H9 (cell line): ENCODE data around the gene EBP. TPM values are rescaled to one million over a fixed set of nuclear protein-coding genes. Genes with fewer than 3 reads are reported as not detected.

Experiments used
- DNase-seq: peaks from one replicate; pipeline ENCODE4 v3.0.0-alpha.2; 2017
- H2AFZ ChIP-seq: one replicate; pipeline ENCODE4 v1.6.1; 2013; ENCODE audit warnings: mild to moderate bottlenecking, low read length, control low read depth, moderate library complexity
- H2AK5ac ChIP-seq: 2 replicates; pipeline ENCODE4 v1.6.1; 2013; ENCODE audit warnings: low read length, control low read depth, mixed read lengths; ENCODE audit not compliant: insufficient read length
- H2BK120ac ChIP-seq: one replicate; pipeline ENCODE4 v1.6.1; 2013; ENCODE audit warnings: low read depth, mild to moderate bottlenecking, low read length, control low read depth, inconsistent platforms; ENCODE audit not compliant: poor library complexity, severe bottlenecking
- H2BK12ac ChIP-seq: 2 replicates; pipeline ENCODE4 v1.6.1; 2013; ENCODE audit warnings: low read length, control low read depth, mixed read lengths, low read depth; ENCODE audit not compliant: insufficient read length
- H2BK15ac ChIP-seq: 2 replicates; pipeline ENCODE4 v1.6.1; 2013; ENCODE audit warnings: low read depth, low read length, control low read depth
- H2BK20ac ChIP-seq: one replicate; pipeline ENCODE4 v1.6.1; 2013; ENCODE audit warnings: low read depth, mild to moderate bottlenecking, low read length, control low read depth, inconsistent platforms; ENCODE audit not compliant: poor library complexity, severe bottlenecking
- H2BK5ac ChIP-seq: 2 replicates; pipeline ENCODE4 v1.6.1; 2013; ENCODE audit warnings: low read length, control low read depth, mixed read lengths; ENCODE audit not compliant: insufficient read length
- H3K14ac ChIP-seq: 2 replicates; pipeline ENCODE4 v1.6.1; 2013; ENCODE audit warnings: low read length, control low read depth; ENCODE audit not compliant: insufficient read depth
- H3K18ac ChIP-seq: 2 replicates; pipeline ENCODE4 v1.6.1; 2013; ENCODE audit warnings: low read depth, mild to moderate bottlenecking, mixed read lengths, low read length, control low read depth; ENCODE audit not compliant: insufficient read length
- H3K23ac ChIP-seq: 2 replicates; pipeline ENCODE4 v1.6.1; 2013; ENCODE audit warnings: low read length, control low read depth, mixed read lengths, low read depth; ENCODE audit not compliant: insufficient read length
- H3K23me2 ChIP-seq: 2 replicates; pipeline ENCODE4 v1.6.1; 2013; ENCODE audit warnings: low read depth, mild to moderate bottlenecking, mixed read lengths, low read length, control low read depth; ENCODE audit not compliant: insufficient read length, poor library complexity, severe bottlenecking
- H3K27ac ChIP-seq: 2 replicates; pipeline ENCODE4 v1.5.1; 2013; ENCODE audit warnings: low read length, control low read depth, mixed read lengths, low read depth; ENCODE audit not compliant: insufficient read length
- H3K27me3 ChIP-seq: 2 replicates; pipeline ENCODE4 v1.6.1; 2013; ENCODE audit warnings: low read length, control low read depth, inconsistent platforms; ENCODE audit not compliant: insufficient read depth
- H3K4ac ChIP-seq: 2 replicates; pipeline ENCODE4 v1.6.1; 2013; ENCODE audit warnings: low read depth, mild to moderate bottlenecking, control low read depth, inconsistent platforms, low read length, moderate library complexity
- H3K4me1 ChIP-seq: 2 replicates; pipeline ENCODE4 v1.6.1; 2013; ENCODE audit warnings: low read length, control low read depth, inconsistent platforms; ENCODE audit not compliant: insufficient read depth
- H3K4me2 ChIP-seq: 2 replicates; pipeline ENCODE4 v1.6.1; 2013; ENCODE audit warnings: low read length, control low read depth, mixed read lengths; ENCODE audit not compliant: insufficient read length, insufficient read depth
- H3K56ac ChIP-seq: 2 replicates; pipeline ENCODE4 v1.6.1; 2013; ENCODE audit warnings: low read depth, mild to moderate bottlenecking, mixed read lengths, low read length, control low read depth; ENCODE audit not compliant: insufficient read length
- H3K79me1 ChIP-seq: 2 replicates; pipeline ENCODE4 v1.6.1; 2013; ENCODE audit warnings: low read depth, mild to moderate bottlenecking, moderate library complexity, low read length, control low read depth, inconsistent platforms; ENCODE audit not compliant: insufficient read depth, poor library complexity, severe bottlenecking
- H3K79me2 ChIP-seq: 2 replicates; pipeline ENCODE4 v1.6.1; 2013; ENCODE audit warnings: low read length, control low read depth, inconsistent platforms; ENCODE audit not compliant: insufficient read depth
- H3K9ac ChIP-seq: 2 replicates; pipeline ENCODE4 v1.6.1; 2013; ENCODE audit warnings: low read length, control low read depth, mixed read lengths; ENCODE audit not compliant: insufficient read length; ENCODE audit errors: extremely low read depth
- H3K9me3 ChIP-seq: one replicate; pipeline ENCODE4 v1.6.1; 2013; ENCODE audit warnings: low read depth, low read length, inconsistent platforms; ENCODE audit not compliant: control insufficient read depth
- H3T11ph ChIP-seq: one replicate; pipeline ENCODE4 v1.6.1; 2013; ENCODE audit warnings: mild to moderate bottlenecking, low read length, control low read depth, inconsistent platforms
- H4K20me1 ChIP-seq: one replicate; pipeline ENCODE4 v1.6.1; 2013; ENCODE audit not compliant: control insufficient read depth, insufficient read length, insufficient read depth
- H4K5ac ChIP-seq: 2 replicates; pipeline ENCODE4 v1.6.1; 2013; ENCODE audit warnings: low read depth, mild to moderate bottlenecking, mixed read lengths, low read length, control low read depth; ENCODE audit not compliant: insufficient read length
- H4K8ac ChIP-seq: replicated peaks from 2 replicates; pipeline ENCODE4 v1.6.1; 2013; ENCODE audit warnings: low read length, control low read depth, mixed read lengths, low read depth; ENCODE audit not compliant: insufficient read length
- H4K91ac ChIP-seq: 2 replicates; pipeline ENCODE4 v1.6.1; 2013; ENCODE audit warnings: low read depth, mild to moderate bottlenecking, moderate library complexity, mixed read lengths, low read length, control low read depth; ENCODE audit not compliant: insufficient read length
- H3K27ac Mint-ChIP-seq, 3 experiments: 2 replicates in 2 of 3; 3 replicates in 1 of 3; pipeline ENCODE4 v1.8.0; 2020 to 2021; ENCODE audit warnings: mixed read lengths in 3 of 3, mild to moderate bottlenecking in 1 of 3, moderate library complexity in 1 of 3
- H3K27me3 Mint-ChIP-seq: 2 replicates; pipeline ENCODE4 v1.8.0; 2021; ENCODE audit warnings: low read depth, mild to moderate bottlenecking, moderate library complexity, mixed read lengths
- H3K36me3 Mint-ChIP-seq, 3 experiments: 2 replicates in 2 of 3; 3 replicates in 1 of 3; pipeline ENCODE4 v1.8.0; 2020 to 2021; ENCODE audit warnings: low read depth in 3 of 3, mixed read lengths in 3 of 3; ENCODE audit not compliant: insufficient read depth in 1 of 3
- H3K4me1 Mint-ChIP-seq, 2 experiments: 2 replicates each; pipeline ENCODE4 v1.8.0; 2020; ENCODE audit warnings: mixed read lengths in 2 of 2
- H3K4me3 Mint-ChIP-seq, 2 experiments: 2 replicates in 1 of 2; 3 replicates in 1 of 2; pipeline ENCODE4 v1.8.0; 2020 to 2021; ENCODE audit warnings: mild to moderate bottlenecking in 2 of 2, mixed read lengths in 2 of 2, moderate library complexity in 1 of 2
- H3K9me3 Mint-ChIP-seq, 2 experiments: 2 replicates in 1 of 2; 3 replicates in 1 of 2; pipeline ENCODE4 v1.8.0; 2020; ENCODE audit warnings: mild to moderate bottlenecking in 2 of 2, mixed read lengths in 2 of 2, moderate library complexity in 1 of 2
- CTCF ChIP-seq: fragments of 200-600 bp; sonication (generic); conservative IDR thresholded peaks from 3 replicates; pipeline ENCODE4 v1.8.0; 2021; ENCODE audit warnings: antibody characterized with exemption, mild to moderate bottlenecking
- WGBS: extraction: QIAGEN DNeasy Blood & Tissue Kit; methylation state at CpG from one replicate; pipeline ENCODE4 v1.1.7; 2013; ENCODE audit warnings: missing lambda C conversion rate, low lambda C conversion rate, mixed read lengths; ENCODE audit not compliant: insufficient read length; ENCODE audit errors: extremely low coverage; 5-methylcytosine and 5-hydroxymethylcytosine counted together
- total RNA-seq: library from RNA; stranded (reverse); gene quantifications from 2 replicates; pipeline ENCODE4 v1.2.1, GENCODE V29; 2021

EBP gene
- total RNA-seq, 1 experiment from 2014 or later = 117 TPM

DNA sequence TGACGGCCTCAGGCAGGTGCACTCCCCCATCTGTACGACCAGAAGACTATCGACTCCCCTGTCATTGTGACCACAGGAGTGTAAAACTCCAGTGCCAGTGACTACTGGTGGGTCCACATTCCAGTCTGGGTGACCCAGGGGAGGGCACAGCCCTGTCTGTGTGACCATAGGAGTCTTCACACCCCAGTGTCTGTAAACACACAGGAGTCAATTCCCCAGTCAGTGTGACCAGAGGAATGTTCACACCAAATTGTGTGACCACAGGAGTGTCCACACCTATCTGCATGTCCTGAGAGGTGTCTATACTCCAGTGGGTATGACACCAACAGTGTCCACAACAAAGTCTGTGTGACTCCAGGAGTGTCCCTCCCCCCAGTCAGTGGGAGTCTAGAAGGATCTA, 33.6 kb upstream of the EBP start:
- H3K27ac ChIP-seq = no peak overlapping the region
- H2AFZ ChIP-seq = no peak overlapping the region
- no peak for TF ChIP-seq CTCF
- no peak overlapping the region for H3T11ph ChIP-seq
- no peak overlapping the region for H2BK120ac ChIP-seq
- H3K79me1 ChIP-seq = no peaks in the 10 kb centered on the region
- no peak overlapping the region for H3K23ac ChIP-seq
- no peaks in the 10 kb centered on the region for H3K79me2 ChIP-seq
- H3K14ac ChIP-seq = no peak overlapping the region
- no peak overlapping the region for H2BK15ac ChIP-seq
- Mint-ChIP-seq H3K9me3 (peaks cover 60 to 62% of the 10 kb centered on the region in 2 experiments), H3K4me1 (no peaks in the 10 kb centered on the region), H3K4me3 (no peak overlapping the region), H3K27me3 (peaks cover 3% of the 10 kb centered on the region; the same call in 1 of the 2 replicates), H3K36me3 (peaks cover 10 to 26% (median 10%) of the 10 kb centered on the region in 3 experiments), H3K27ac (no peak overlapping the region)
- no peak overlapping the region for H2AK5ac ChIP-seq
- no peaks in the 10 kb centered on the region for H3K27me3 ChIP-seq
- no peak overlapping the region for H4K8ac ChIP-seq
- no peak overlapping the region for H3K56ac ChIP-seq
- no CpG with 5 or more reads among the region's 3 CpGs for WGBS
- H2BK5ac ChIP-seq = no peak overlapping the region
- no peak overlapping the region for H3K4ac ChIP-seq
- no peak overlapping the region for H3K4me2 ChIP-seq
- H4K91ac ChIP-seq = no peak overlapping the region
- H3K18ac ChIP-seq = no peak overlapping the region
- no peak overlapping the region for H3K9ac ChIP-seq
- no peak overlapping the region for H2BK20ac ChIP-seq
- no peaks in the 10 kb centered on the region for H4K20me1 ChIP-seq
- no peak overlapping the region for H2BK12ac ChIP-seq
- H3K4me1 ChIP-seq = no peaks in the 10 kb centered on the region
- peaks cover 42% of the 10 kb centered on the region for H3K9me3 ChIP-seq
- H4K5ac ChIP-seq = no peak overlapping the region
- no peaks in the 10 kb centered on the region for H3K23me2 ChIP-seq
- DNase-seq = no peak
